ENCODE data around the gene GIMD1.
"Not testable (repeated sequence)": the region's sequence is repeated elsewhere in the genome, so short reads cannot be mapped to it uniquely, and the experiment has no call there.

Gene GIMD1

DNA sequence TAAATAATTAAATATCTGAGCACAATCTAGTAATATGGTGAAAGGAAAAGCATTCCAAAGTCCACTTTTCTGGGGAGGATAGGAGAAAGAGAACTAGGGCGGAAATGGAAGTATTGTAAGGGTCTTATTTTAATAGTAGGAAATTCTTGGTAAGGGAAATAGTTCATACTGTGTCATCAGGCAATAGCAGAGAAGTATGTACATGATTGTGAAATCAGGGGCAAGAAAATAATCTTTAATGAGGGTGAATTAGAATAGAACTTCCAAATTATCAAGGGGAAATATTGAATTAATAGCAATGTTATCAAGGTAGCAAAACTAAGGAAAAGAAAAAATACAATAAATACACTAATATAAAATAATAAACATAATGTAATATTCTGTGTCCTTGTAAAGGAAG, 14.8 kb downstream of the GIMD1 start:
- DNase-seq (ENCODE audit: low read depth in 1 of 2, low spot score in 1 of 2), result no peak

DNA sequence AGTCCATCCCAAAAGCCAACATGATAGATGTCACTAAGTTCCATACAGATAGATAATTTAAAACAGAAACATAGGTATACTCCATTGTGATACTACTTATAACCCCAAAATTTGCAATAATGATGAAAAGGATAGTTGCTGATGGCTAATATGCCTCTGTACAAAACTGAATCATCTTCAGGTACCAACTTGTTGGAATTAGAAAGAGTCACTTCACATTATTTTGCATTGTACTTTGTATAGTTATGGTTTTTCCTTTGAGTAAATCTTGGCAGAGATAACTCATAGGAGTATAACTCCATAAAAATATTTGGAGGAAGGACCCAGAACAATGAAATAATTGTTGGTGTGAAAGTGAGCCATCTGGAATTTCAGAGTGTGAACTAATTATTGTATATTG, 17.6 kb downstream of the GIMD1 start:
- DNase-seq (ENCODE audit: low read depth in 1 of 2, low spot score in 1 of 2), result no peak

GRCh38 chr4:106347167-106347566, 21.4 kb downstream of the GIMD1 start:
- DNase-seq (ENCODE audit: low read depth in 1 of 2, low spot score in 1 of 2), result no peak

DNA sequence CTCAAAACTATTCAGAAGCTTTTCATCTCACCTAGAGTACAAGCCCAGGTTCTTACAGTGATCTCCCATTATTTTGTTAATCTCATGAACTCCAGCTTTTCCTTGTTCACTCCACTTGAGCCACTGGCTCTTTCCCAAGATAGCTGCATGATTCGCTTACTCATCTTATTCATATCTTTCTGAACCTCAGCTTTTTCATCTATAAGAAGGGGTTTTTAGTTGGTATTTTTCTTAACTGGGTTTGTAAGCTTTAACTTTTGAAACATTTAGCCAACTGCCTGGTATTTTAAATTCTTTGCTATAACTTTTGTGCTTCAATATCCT, 24.0 kb downstream of the GIMD1 start:
- no peak for DNase-seq (ENCODE audit: low read depth in 1 of 2, low spot score in 1 of 2)

- DNase-seq (ENCODE audit: low read depth in 1 of 2, low spot score in 1 of 2), result no peak
Measured at GRCh38 chr4:106343865-106344646, 24.5 kb downstream of the GIMD1 start.

GRCh38 chr4:106340774-106341173, 27.8 kb downstream of the GIMD1 start:
- DNase-seq (ENCODE audit: low read depth in 1 of 2, low spot score in 1 of 2), result no peak

DNA sequence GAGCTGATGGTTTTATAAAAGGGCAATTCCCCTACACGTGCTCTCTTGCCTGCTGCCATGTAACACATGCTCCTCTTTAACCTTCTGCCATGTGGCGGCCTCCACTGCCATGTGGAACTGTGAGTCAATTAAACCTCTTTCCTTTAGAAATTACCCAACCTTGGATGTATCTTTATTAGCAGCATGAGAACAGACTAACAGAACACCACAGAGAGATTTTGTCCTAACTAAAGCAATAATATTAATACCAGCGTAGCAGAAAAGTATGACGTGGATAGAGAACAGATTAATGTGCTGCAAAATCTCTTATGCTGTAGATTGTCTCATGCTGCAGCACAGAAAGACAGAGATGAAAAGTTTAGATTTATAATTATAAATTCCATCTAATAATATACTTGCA, 29.1 kb downstream of the GIMD1 start:
- no peak for DNase-seq (ENCODE audit: low read depth in 1 of 2, low spot score in 1 of 2)

DNA sequence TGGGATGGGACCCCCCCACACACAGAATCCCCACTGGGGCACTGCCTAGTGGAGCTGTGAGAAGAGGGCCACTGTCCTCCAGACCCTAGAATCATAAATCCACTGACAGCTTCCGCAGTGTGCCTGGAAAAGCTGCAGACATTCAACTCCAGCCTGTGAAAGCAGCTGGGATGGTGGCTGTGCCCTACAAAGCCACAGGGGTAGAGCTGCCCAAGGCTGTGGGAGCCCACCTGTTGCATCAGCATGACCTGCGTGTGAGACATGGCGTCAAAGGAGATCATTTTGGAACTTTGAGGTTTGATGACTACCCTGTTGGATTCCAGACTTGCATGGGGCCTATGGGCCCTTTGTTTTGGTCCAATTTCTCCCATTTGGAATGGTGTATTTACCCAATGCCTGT, 29.9 kb downstream of the GIMD1 start:
- no peak for DNase-seq (ENCODE audit: low read depth in 1 of 2, low spot score in 1 of 2)

DNA sequence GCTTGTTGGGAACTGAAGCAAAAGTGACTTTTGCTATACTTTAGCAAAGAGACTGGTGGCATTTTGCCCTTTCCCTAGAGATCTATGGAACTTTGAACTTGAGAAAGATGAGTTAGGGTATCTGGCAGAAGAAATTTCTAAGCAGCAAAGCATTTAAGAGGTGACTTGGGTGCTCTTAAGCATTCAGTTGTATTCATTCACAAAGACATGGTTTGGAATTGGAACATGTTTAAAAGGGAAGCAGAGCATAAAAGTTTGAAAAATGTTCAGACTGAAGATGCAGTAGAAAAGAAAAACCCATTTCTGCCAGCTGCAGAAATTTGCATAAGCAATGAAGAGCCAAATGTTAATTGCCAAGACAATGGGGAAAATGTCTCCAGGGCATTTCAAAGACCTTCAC, 30.7 kb downstream of the GIMD1 start:
- no peak for DNase-seq (ENCODE audit: low read depth in 1 of 2, low spot score in 1 of 2)

DNA sequence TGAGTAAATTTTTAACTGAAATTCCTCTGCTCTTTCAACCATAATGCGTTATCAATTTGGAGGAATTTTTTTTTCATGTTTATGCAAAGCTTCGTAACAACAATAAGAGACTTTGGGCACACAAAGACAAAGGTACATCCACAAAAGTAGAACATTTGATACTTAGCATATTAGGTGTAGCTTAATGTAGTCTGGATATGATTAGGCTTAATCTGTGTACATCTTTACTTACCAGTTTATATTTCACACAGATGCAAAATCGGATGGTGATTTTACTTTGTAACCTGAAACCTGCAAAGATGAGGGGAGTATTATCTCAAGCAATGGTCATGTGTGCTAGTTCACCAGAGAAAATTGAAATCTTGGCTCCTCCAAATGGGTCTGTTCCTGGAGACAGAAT, 32.0 kb downstream of the GIMD1 start:
- no peak for DNase-seq (ENCODE audit: low read depth in 1 of 2, low spot score in 1 of 2)

DNA sequence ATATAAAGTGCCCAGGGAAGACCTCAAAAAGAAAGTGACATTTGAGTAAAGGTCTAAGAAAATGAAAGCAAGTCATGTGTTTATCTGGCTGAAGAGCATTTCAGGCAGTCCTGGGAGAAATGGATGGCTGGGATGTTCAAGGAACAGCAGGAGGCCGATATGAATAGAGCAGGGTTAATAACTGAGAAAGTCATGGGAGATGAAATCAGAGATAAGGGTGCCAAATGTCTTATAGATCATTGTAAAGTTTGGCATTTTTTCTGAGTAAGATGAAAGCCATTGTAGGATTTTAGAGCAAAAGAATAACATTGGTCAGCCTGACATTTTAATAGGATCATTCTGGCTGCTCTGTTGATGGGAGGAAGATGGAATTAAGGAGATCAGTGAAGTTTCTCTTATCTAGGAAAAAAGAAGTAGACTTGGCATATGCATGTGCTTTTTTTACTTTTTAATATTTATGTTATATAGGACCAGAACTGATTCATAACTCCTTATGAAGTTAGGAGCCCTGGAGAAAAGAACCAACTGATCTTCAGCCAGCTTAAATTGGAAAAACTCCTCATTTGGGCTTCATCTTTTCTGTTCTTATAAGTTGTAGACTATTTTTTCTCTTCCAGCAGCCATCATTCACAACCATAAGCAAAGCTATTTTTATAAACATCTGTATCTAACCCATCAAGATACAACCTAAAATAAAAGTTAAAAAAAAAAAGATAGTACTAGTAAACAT, 33.7 kb downstream of the GIMD1 start:
- DNase-seq (ENCODE audit: low read depth in 1 of 2, low spot score in 1 of 2), result no peak

DNA sequence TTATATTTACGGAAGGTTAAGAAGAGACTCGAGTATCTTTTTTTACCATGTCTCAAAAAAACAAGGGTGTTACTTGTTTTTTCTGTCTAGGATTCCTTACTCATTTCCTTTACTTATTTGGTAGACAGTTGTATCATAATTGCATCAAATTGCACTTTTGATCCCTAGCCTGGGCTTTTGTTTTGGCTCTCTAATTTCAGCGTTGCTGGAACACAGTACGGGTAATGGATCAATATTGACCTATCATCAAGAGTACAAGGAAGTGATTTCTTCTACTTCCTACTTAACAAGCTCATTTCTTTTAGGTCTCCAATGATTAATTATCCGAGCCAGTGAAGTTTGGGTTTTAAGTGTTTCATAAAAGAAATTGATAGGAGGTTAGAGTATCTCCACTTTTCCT, 35.4 kb downstream of the GIMD1 start:
- no peak for DNase-seq (ENCODE audit: low read depth in 1 of 2, low spot score in 1 of 2)

GRCh38 chr4:106329041-106329618, 39.4 kb downstream of the GIMD1 start:
- no peak for DNase-seq (ENCODE audit: low read depth in 1 of 2, low spot score in 1 of 2)

- no peak for DNase-seq (ENCODE audit: low read depth in 1 of 2, low spot score in 1 of 2)
Measured at GRCh38 chr4:106325800-106326199, 42.8 kb downstream of the GIMD1 start.

DNA sequence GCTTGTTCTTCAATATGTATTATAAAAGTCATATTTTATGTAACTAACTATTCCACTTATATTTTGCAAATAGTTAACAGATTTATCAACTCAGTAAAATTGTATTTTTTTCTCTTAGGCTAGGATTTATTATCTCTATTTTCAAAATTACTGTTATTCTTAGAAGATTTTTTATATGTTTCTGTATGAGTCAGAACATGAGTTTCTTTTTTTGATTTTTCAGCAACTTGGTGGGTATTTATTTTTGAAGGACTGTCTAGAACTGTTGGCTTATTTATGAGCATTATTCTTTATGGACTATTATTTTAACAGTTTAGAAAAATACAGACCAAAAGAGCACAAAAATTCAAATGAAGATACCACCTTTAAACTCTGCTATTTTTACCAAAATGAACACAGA, 45.5 kb downstream of the GIMD1 start:
- DNase-seq (ENCODE audit: low read depth in 1 of 2, low spot score in 1 of 2), result no peak

DNA sequence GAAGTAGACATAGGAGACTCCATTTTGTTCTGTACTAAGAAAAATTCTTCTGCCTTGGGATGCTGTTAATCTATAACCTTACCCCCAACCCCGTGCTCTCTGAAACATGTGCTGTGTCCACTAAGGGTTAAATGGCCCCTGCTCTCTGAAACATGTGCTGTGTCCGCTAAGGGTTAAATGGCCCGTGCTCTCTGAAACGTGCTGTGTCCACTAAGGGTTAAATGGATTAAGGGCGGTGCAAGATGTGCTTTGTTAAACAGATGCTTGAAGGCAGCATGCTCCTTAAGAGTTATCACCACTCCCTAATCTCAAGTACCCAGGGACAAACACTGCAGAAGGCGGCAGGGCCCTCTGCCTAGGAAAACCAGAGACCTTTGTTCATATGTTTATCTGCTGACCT, 46.8 kb downstream of the GIMD1 start:
- not testable (repeated sequence) for DNase-seq (ENCODE audit: low read depth in 1 of 2, low spot score in 1 of 2)

GRCh38 chr4:106321168-106321567, 47.4 kb downstream of the GIMD1 start:
- DNase-seq (ENCODE audit: low read depth in 1 of 2, low spot score in 1 of 2), result not testable (repeated sequence)

DNA sequence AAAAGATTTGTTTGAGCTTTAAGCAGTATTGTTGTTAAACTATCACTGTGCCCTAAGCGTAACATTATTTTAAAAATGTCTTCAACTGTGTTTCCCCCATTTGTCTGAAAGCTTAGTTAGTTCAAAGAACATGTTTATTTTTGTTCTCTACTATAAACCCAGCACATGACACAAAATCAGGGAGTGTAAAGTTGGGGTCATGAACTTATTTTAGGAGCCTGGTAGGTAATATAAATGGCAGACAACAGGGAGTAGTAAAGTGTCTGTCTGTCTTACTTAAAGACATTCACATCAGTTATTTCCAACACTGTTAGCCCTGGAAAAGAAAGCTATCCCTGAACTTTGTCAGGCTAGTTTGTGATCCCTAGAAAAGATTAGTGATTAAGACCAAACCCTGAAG, 48.3 kb downstream of the GIMD1 start:
- DNase-seq (ENCODE audit: low read depth in 1 of 2, low spot score in 1 of 2), result no peak

- DNase-seq (ENCODE audit: low read depth in 1 of 2, low spot score in 1 of 2), result no peak
Measured at GRCh38 chr4:106318511-106318910, 50.1 kb downstream of the GIMD1 start.

GRCh38 chr4:106317815-106318214, 50.8 kb downstream of the GIMD1 start:
- DNase-seq (ENCODE audit: low read depth in 1 of 2, low spot score in 1 of 2), result no peak

DNA sequence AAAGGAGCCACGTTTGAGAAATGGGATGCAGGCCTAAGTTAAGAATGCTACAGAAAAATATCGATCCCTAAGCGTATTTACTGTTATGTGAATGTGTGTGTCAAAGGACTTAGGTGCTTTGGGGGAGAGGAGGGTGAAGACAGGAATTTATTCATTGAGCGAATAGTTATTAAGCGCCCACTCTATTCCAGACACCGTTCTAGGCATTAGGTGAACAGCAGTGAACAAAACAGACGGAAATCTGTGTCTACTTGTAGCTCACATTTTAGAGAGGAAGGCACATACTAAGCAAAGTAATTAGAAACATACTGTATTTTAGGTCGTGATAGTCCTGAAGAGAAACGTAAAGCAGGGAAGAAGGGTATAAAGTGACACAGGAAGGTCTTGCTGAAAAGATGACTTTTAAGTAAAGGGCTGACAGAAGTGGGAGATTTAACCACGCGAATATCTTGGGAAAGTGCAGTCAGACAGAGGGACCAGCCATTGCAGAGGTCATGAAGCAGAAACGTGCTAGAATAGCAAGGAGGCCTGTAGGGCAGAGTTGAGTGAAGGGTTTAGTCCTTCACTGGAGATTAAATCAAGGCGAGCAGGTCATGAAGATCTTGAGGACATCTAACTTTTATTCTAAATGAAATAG, 51.7 kb downstream of the GIMD1 start:
- no peak for DNase-seq (ENCODE audit: low read depth in 1 of 2, low spot score in 1 of 2)

Measured in stimulated activated CD4-positive, alpha-beta T cell treated with anti-CD3 and anti-CD28 coated beads, Interleukin-15, amount 100 ng/mL, for 1 hour (primary cell).